ENCODE data around the gene KLHL36.
"Not testable (repeated sequence)": the region's sequence is repeated elsewhere in the genome, so short reads cannot be mapped to it uniquely, and the experiment has no call there.

KLHL36 gene

GRCh38 chr16:84617041-84617790 is 31.1 kb upstream of the KLHL36 start:
- peak; percentile 57 to 67 for DNase-seq

GRCh38 chr16:84617791-84618580 is 30.3 kb upstream of the KLHL36 start, which contains the start of gene COTL1:
TSS of gene COTL1 (minus strand) at chr16:84618078. CDS start at chr16:84617914, 164 bp downstream.
- peak; percentile 95 to 98 for DNase-seq

GRCh38 chr16:84618581-84619460 is 29.5 kb upstream of the KLHL36 start:
- DNase-seq = no peak

GRCh38 chr16:84620913-84621312 is 27.4 kb upstream of the KLHL36 start:
- not testable (repeated sequence) for DNase-seq

GRCh38 chr16:84625556-84625955 is 22.8 kb upstream of the KLHL36 start:
- no peak for DNase-seq

- no peak for DNase-seq
These were observed 20.0 kb upstream of the KLHL36 start for GRCh38 chr16:84628226-84628731.

GRCh38 chr16:84629580-84629979 is 18.7 kb upstream of the KLHL36 start:
- DNase-seq = no peak

- no peak for DNase-seq
These were observed 18.3 kb upstream of the KLHL36 start for GRCh38 chr16:84630009-84630408.

GRCh38 chr16:84630446-84631152 is 17.7 kb upstream of the KLHL36 start:
- DNase-seq = no peak

GRCh38 chr16:84631153-84631466 is 17.2 kb upstream of the KLHL36 start:
- DNase-seq = no peak

- no peak for DNase-seq
These were observed 16.4 kb upstream of the KLHL36 start for GRCh38 chr16:84631886-84632285.

GRCh38 chr16:84632862-84633261 is 15.4 kb upstream of the KLHL36 start:
- not testable (repeated sequence) for DNase-seq

- DNase-seq = no peak
These were observed 14.7 kb upstream of the KLHL36 start for GRCh38 chr16:84633622-84634021.

- no peak for DNase-seq
These were observed 12.6 kb upstream of the KLHL36 start for GRCh38 chr16:84635702-84636101.

- no peak for DNase-seq
These were observed 10.6 kb upstream of the KLHL36 start for GRCh38 chr16:84637709-84638108.

GRCh38 chr16:84638231-84638806 is 10.0 kb upstream of the KLHL36 start:
- no peak for DNase-seq

GRCh38 chr16:84640145-84640544 is 8.2 kb upstream of the KLHL36 start:
- no peak for DNase-seq

- no peak for DNase-seq
These were observed 6.5 kb upstream of the KLHL36 start for GRCh38 chr16:84641643-84642358.

GRCh38 chr16:84643180-84643583 is 5.1 kb upstream of the KLHL36 start:
- no peak for DNase-seq

- no peak for DNase-seq
These were observed 4.6 kb upstream of the KLHL36 start for GRCh38 chr16:84643674-84644073.

Measured in stimulated activated CD4-positive, alpha-beta T cell treated with anti-CD3 and anti-CD28 coated beads, Interleukin-2, amount 100 ng/mL, for 24 hours (primary cell).